Measurements from ENCODE around the gene UBALD1.

UBALD1 gene

GRCh38 chr16:4641895-4642294, 27.2 kb upstream of the UBALD1 start:
- DNase-seq: peak; percentile 42

- DNase-seq: no peak
Measured at GRCh38 chr16:4641306-4641687, 26.6 kb upstream of the UBALD1 start.

GRCh38 chr16:4640572-4641305, 26.1 kb upstream of the UBALD1 start:
- DNase-seq: peak; percentile 33

- no peak for DNase-seq
Measured at GRCh38 chr16:4639899-4640509, 25.3 kb upstream of the UBALD1 start.

GRCh38 chr16:4637501-4638166, 22.9 kb upstream of the UBALD1 start:
- no peak for DNase-seq

- DNase-seq: no peak
Measured at GRCh38 chr16:4636196-4636595, 21.5 kb upstream of the UBALD1 start.

- no peak for DNase-seq
Measured at GRCh38 chr16:4634768-4635167, 20.1 kb upstream of the UBALD1 start.

- no peak for DNase-seq
Measured at GRCh38 chr16:4633910-4634635, 19.4 kb upstream of the UBALD1 start.

- DNase-seq: no peak
Measured at GRCh38 chr16:4631444-4631843, 16.8 kb upstream of the UBALD1 start.

- DNase-seq: no peak
Measured at GRCh38 chr16:4628283-4628682, 13.6 kb upstream of the UBALD1 start.

- no peak for DNase-seq
Measured at GRCh38 chr16:4626396-4626795, 11.7 kb upstream of the UBALD1 start.

- DNase-seq: no peak
Measured at GRCh38 chr16:4625560-4626159, 11.0 kb upstream of the UBALD1 start.

GRCh38 chr16:4624827-4625559, 10.3 kb upstream of the UBALD1 start:
- DNase-seq: peak; percentile 97

GRCh38 chr16:4624015-4624826, 9.5 kb upstream of the UBALD1 start, which contains the start of gene MGRN1:
TSS of gene MGRN1 (plus strand) at chr16:4624826. CDS start at chr16:4624961, 135 bp downstream.
- DNase-seq: peak; percentile 99

GRCh38 chr16:4623593-4623992, 8.9 kb upstream of the UBALD1 start:
- DNase-seq: peak; percentile 42

- no peak for DNase-seq
Measured at GRCh38 chr16:4618645-4619418, 4.1 kb upstream of the UBALD1 start.

GRCh38 chr16:4617880-4618279, 3.2 kb upstream of the UBALD1 start:
- DNase-seq: no peak

- peak; percentile 100 for DNase-seq
Measured at GRCh38 chr16:4616047-4616811, 1.5 kb upstream of the UBALD1 start.

GRCh38 chr16:4615384-4616046, 827 bp upstream of the UBALD1 start:
- DNase-seq: no peak
